SK-N-SH treated with all-trans-retinoic acid at 6 μM for 48 hours (cell line): ENCODE results near the gene OTX1.

ENCODE experiments used
- ARNTL ChIP-seq: fragments of 450-650 bp; formaldehyde crosslinking; IDR thresholded peaks from 2 replicates; pipeline ENCODE4 v1.5.0; 2020; ENCODE audit warnings: low read depth, mild to moderate bottlenecking, moderate library complexity, borderline replicate concordance
- BACH2 ChIP-seq: fragments of 250-450 bp; sonication (Bioruptor Pico); IDR thresholded peaks from 2 replicates; pipeline ENCODE4 v1.9.0; 2021; ENCODE audit warnings: mild to moderate bottlenecking, borderline replicate concordance
- CREB5 ChIP-seq: fragments of 250-450 bp; sonication (Bioruptor Pico); IDR thresholded peaks from 2 replicates; pipeline ENCODE4 v1.5.1; 2020; ENCODE audit warnings: low read depth, mild to moderate bottlenecking, moderate library complexity
- CSDC2 ChIP-seq: fragments of 250-450 bp; sonication (Bioruptor Pico); IDR thresholded peaks from 2 replicates; pipeline ENCODE4 v1.5.0; 2020; ENCODE audit warnings: mild to moderate bottlenecking, moderate library complexity
- GLIS3 ChIP-seq: fragments of 250-450 bp; sonication (Bioruptor Pico); IDR thresholded peaks from 2 replicates; pipeline ENCODE4 v1.5.0; 2020; ENCODE audit warnings: mild to moderate bottlenecking, moderate library complexity
- OSR1 ChIP-seq: fragments of 250-450 bp; sonication (Bioruptor Pico); IDR thresholded peaks from 2 replicates; pipeline ENCODE4 v1.8.0; 2022; ENCODE audit warnings: moderate library complexity, mild to moderate bottlenecking, inconsistent platforms
- PPARA ChIP-seq: fragments of 250-450 bp; sonication (Bioruptor Pico); IDR thresholded peaks from 2 replicates; pipeline ENCODE4 v1.5.0; 2020; ENCODE audit warnings: mild to moderate bottlenecking, borderline replicate concordance
- RARB ChIP-seq: fragments of 250-450 bp; sonication (Bioruptor Pico); IDR thresholded peaks from 2 replicates; pipeline ENCODE4 v1.8.0; 2021; ENCODE audit warnings: mild to moderate bottlenecking, moderate library complexity
- TCF4 ChIP-seq: fragments of 250-450 bp; sonication (Bioruptor Pico); IDR thresholded peaks from 2 replicates; pipeline ENCODE4 v1.8.0; 2021; ENCODE audit warnings: mild to moderate bottlenecking, moderate library complexity, borderline replicate concordance
- TOX ChIP-seq: fragments of 250-450 bp; sonication (Bioruptor Pico); IDR thresholded peaks from 2 replicates; pipeline ENCODE4 v1.8.0; 2021; ENCODE audit warnings: mild to moderate bottlenecking, moderate library complexity, borderline replicate concordance
- ZFP3 ChIP-seq: fragments of 250-450 bp; sonication (Bioruptor Pico); IDR thresholded peaks from 2 replicates; pipeline ENCODE4 v1.5.0; 2020; ENCODE audit warnings: mild to moderate bottlenecking, moderate library complexity

- TF ChIP-seq ZFP3 (CRISPR knock-in tag) (no peak), BACH2 (CRISPR knock-in tag) (no peak), GLIS3 (CRISPR knock-in tag) (no peak), TOX (CRISPR knock-in tag) (no peak), RARB (no peak), CREB5 (CRISPR knock-in tag) (no peak), PPARA (CRISPR knock-in tag) (no peak), OSR1 (CRISPR knock-in tag) (no peak), CSDC2 (CRISPR knock-in tag) (no peak), ARNTL (CRISPR knock-in tag) (no peak), TCF4 (CRISPR knock-in tag) (no peak)
These were observed 53.9 kb downstream of the OTX1 start for GRCh38 chr2:63104482-63104881.
